Aorta (tissue), 5 donors: Measurements from ENCODE around the gene CYTH1. TPM values are rescaled to one million over a fixed set of nuclear protein-coding genes. Genes with fewer than 3 reads are reported as not detected.

Source experiments
- ATAC-seq: fragments of 200-7000 bp; cut with Tn5 transposase; one replicate; pipeline ENCODE4 v1.9.1; 2022; ENCODE audit warnings: moderate library complexity; ENCODE audit not compliant: low FRiP score
- DNase-seq, 2 donors: peaks; one replicate each; pipeline ENCODE4 v3.0.0-alpha.2; 2020
- H3K27ac ChIP-seq, 2 donors: one replicate each; pipeline ENCODE4 v1.5.1; 2013; ENCODE audit warnings: low read length in 2 of 2, mild to moderate bottlenecking in 2 of 2, moderate library complexity in 2 of 2, control low read depth in 1 of 2, inconsistent platforms in 1 of 2, low read depth in 1 of 2
- H3K27me3 ChIP-seq, 2 donors: one replicate each; pipeline ENCODE4 v1.6.1; 2013; ENCODE audit warnings: control low read depth in 1 of 2, low read length in 1 of 2, mild to moderate bottlenecking in 1 of 2, moderate library complexity in 1 of 2; ENCODE audit not compliant: insufficient read depth in 2 of 2, control insufficient read depth in 1 of 2
- H3K36me3 ChIP-seq, 2 donors: one replicate each; pipeline ENCODE4 v1.6.1; 2013; ENCODE audit warnings: control low read depth in 1 of 2, low read length in 1 of 2, mild to moderate bottlenecking in 1 of 2; ENCODE audit not compliant: insufficient read depth in 2 of 2, control insufficient read depth in 1 of 2
- H3K4me1 ChIP-seq, 2 donors: one replicate each; pipeline ENCODE4 v1.6.1; 2013; ENCODE audit warnings: low read length in 2 of 2, control low read depth in 1 of 2, mild to moderate bottlenecking in 1 of 2, moderate library complexity in 1 of 2; ENCODE audit not compliant: insufficient read depth in 2 of 2, control insufficient read depth in 1 of 2
- H3K4me3 ChIP-seq, 2 donors: one replicate each; pipeline ENCODE4 v1.5.1; 2013; ENCODE audit warnings: low read length in 2 of 2, control low read depth in 1 of 2, mild to moderate bottlenecking in 1 of 2
- H3K9me3 ChIP-seq: one replicate; pipeline ENCODE4 v1.6.1; 2013; ENCODE audit warnings: mild to moderate bottlenecking, low read length; ENCODE audit not compliant: control insufficient read depth
- WGBS, 2 donors: extraction: QIAGEN DNeasy Blood & Tissue Kit; methylation state at CpG; one replicate each; pipeline ENCODE4 v1.1.7; 2013; 5-methylcytosine and 5-hydroxymethylcytosine counted together
- intact Hi-C, 2 donors: fragments of 100-400 bp; cut with DNase I; formaldehyde crosslinking; loops; one replicate each; pipeline versions ENCODE4 v1.14.2 to v1.15.0; 2022
- polyA plus RNA-seq, 2 donors: library from polyadenylated mRNA; stranded (reverse); fragments of 200-250 nt; gene quantifications; one replicate each; pipeline ENCODE4 v1.2.3, GENCODE V29; 2013
- total RNA-seq, 2 donors: library from RNA; stranded (reverse); fragmentation: NEBNext Ultra II Directional; extraction: Animal tissue kit (Norgen Biotek cat#: 25700); gene quantifications; one replicate each; pipeline ENCODE4 v1.2.1, GENCODE V29; 2021
- donor health status: healthy with polysubstance abuse.
- donor health status: Bipolar disorder and iron deficiency.
- donor health status: DM: no; HTN: no; CAD: no.
- donor health status: DM: no; HTN: no; CAD: no.
- donor health status: DM: yes; HTN: yes; CAD: no.

Gene CYTH1
- total and polyA plus RNA-seq, 4 donors: 20.3 to 66.8 (median 32.7) TPM

GRCh38 chr17:78694805-78695531 lies 87.1 kb downstream of the CYTH1 start:
- no peak overlapping the region for H3K4me3 ChIP-seq
- no peaks in the 10 kb centered on the region for H3K9me3 ChIP-seq
- intact Hi-C loops: no loop called here
- 91% methylated on average over 16 of the region's 16 CpGs for WGBS, 2 donors
- no peaks in the 10 kb centered on the region for H3K4me1 ChIP-seq
- ATAC-seq (no peak), DNase-seq (no peak)
- no peak overlapping the region for H3K27ac ChIP-seq
- no peaks in the 10 kb centered on the region for H3K36me3 ChIP-seq
- H3K27me3 ChIP-seq: no peaks in the 10 kb centered on the region

GRCh38 chr17:78693346-78694083 lies 88.6 kb downstream of the CYTH1 start:
- intact Hi-C loops: no loop called here

GRCh38 chr17:78692460-78693010 lies 89.5 kb downstream of the CYTH1 start:
- 95% methylated on average over 15 of the region's 15 CpGs for WGBS, 2 donors
- no peak overlapping the region for H3K4me3 ChIP-seq
- intact Hi-C loops: no loop called here
- no peaks in the 10 kb centered on the region for H3K9me3 ChIP-seq
- peaks cover 0 to 4% of the 10 kb centered on the region in 2 donors for H3K36me3 ChIP-seq
- DNase-seq (no peak), ATAC-seq (no peak)
- H3K27me3 ChIP-seq: no peaks in the 10 kb centered on the region
- H3K27ac ChIP-seq: no peak overlapping the region
- H3K4me1 ChIP-seq: no peaks in the 10 kb centered on the region

More at GRCh38 chr17:78693346-78694083, 88.6 kb downstream of the CYTH1 start:
- Histone ChIP-seq H3K9me3 (no peaks in the 10 kb centered on the region), H3K27ac (no peak overlapping the region), H3K4me1 (no peaks in the 10 kb centered on the region), H3K27me3 (no peaks in the 10 kb centered on the region), H3K4me3 (no peak overlapping the region), H3K36me3 (peaks cover 0 to 2% of the 10 kb centered on the region in 2 donors)
- 91 to 96% methylated on average over 8 of the region's 8 CpGs for WGBS, 2 donors
- no peak for ATAC-seq
- DNase-seq: no peak

GRCh38 chr17:78689029-78689428 lies 93.0 kb downstream of the CYTH1 start:
- peaks cover 2 to 6% of the 10 kb centered on the region in 2 donors for H3K36me3 ChIP-seq
- intact Hi-C loops: no loop called here
- H3K27ac ChIP-seq: no peak overlapping the region
- DNase-seq: no peak
- 90 to 91% methylated on average over 2 of the region's 2 CpGs for WGBS, 2 donors
- no peaks in the 10 kb centered on the region for H3K27me3 ChIP-seq
- no peak for ATAC-seq
- H3K4me3 ChIP-seq: no peak overlapping the region
- H3K9me3 ChIP-seq: no peaks in the 10 kb centered on the region
- no peaks in the 10 kb centered on the region for H3K4me1 ChIP-seq

- no peak overlapping the region for H3K4me3 ChIP-seq
- no peaks in the 10 kb centered on the region for H3K9me3 ChIP-seq
- 93 to 94% methylated on average over 7 of the region's 7 CpGs for WGBS, 2 donors
- H3K27ac ChIP-seq: no peak overlapping the region
- intact Hi-C loops: no loop called here
- no peak for DNase-seq
- ATAC-seq: no peak
- H3K27me3 ChIP-seq: no peaks in the 10 kb centered on the region
- peaks cover 2 to 9% of the 10 kb centered on the region in 2 donors for H3K36me3 ChIP-seq
- H3K4me1 ChIP-seq: no peaks in the 10 kb centered on the region
These were observed 94.1 kb downstream of the CYTH1 start for GRCh38 chr17:78687944-78688343.

GRCh38 chr17:78687125-78687524 lies 94.9 kb downstream of the CYTH1 start:
- 93 to 98% methylated on average over 3 of the region's 3 CpGs for WGBS, 2 donors
- intact Hi-C loops: no loop called here
- Histone ChIP-seq H3K4me3 (no peak overlapping the region), H3K27ac (no peak overlapping the region), H3K9me3 (no peaks in the 10 kb centered on the region), H3K27me3 (no peaks in the 10 kb centered on the region), H3K36me3 (peaks cover 2 to 9% of the 10 kb centered on the region in 2 donors), H3K4me1 (no peaks in the 10 kb centered on the region)
- DNase-seq: no peak
- ATAC-seq: no peak

GRCh38 chr17:78684026-78684425 lies 98.0 kb downstream of the CYTH1 start:
- ATAC-seq (no peak), DNase-seq (no peak)
- intact Hi-C loops: no loop called here
- Histone ChIP-seq H3K4me3 (no peak overlapping the region), H3K4me1 (no peaks in the 10 kb centered on the region), H3K27me3 (no peaks in the 10 kb centered on the region), H3K27ac (no peak overlapping the region), H3K9me3 (no peaks in the 10 kb centered on the region), H3K36me3 (peaks cover 2 to 9% of the 10 kb centered on the region in 2 donors)
- WGBS, 2 donors: 88 to 93% methylated on average over 6 of the region's 6 CpGs

- whole genome bisulfite sequencing, 2 donors: 96 to 97% methylated on average over 5 of the region's 5 CpGs
- no peak for DNase-seq
- peaks cover 2 to 7% of the 10 kb centered on the region in 2 donors for H3K36me3 ChIP-seq
These were observed 98.6 kb downstream of the CYTH1 start for GRCh38 chr17:78683408-78683961.

More at GRCh38 chr17:78683408-78683961, 98.6 kb downstream of the CYTH1 start:
- no peaks in the 10 kb centered on the region for H3K27me3 ChIP-seq
- intact Hi-C loops: no loop called here
- no peaks in the 10 kb centered on the region for H3K9me3 ChIP-seq
- no peaks in the 10 kb centered on the region for H3K4me1 ChIP-seq
- no peak overlapping the region for H3K27ac ChIP-seq
- H3K4me3 ChIP-seq: no peak overlapping the region
- ATAC-seq: no peak
